HG03097 (cell line): ENCODE results near the gene CAMP.
"Not testable (repeated sequence)": the region's sequence is repeated elsewhere in the genome, so short reads cannot be mapped to it uniquely, and the experiment has no call there.

ENCODE experiments used
- ATAC-seq: cut with Tn5 transposase; IDR thresholded peaks from one replicate; pipeline ENCODE4 v1.9.1; 2021; ENCODE audit not compliant: unreplicated experiment, low FRiP score

CAMP gene

DNA sequence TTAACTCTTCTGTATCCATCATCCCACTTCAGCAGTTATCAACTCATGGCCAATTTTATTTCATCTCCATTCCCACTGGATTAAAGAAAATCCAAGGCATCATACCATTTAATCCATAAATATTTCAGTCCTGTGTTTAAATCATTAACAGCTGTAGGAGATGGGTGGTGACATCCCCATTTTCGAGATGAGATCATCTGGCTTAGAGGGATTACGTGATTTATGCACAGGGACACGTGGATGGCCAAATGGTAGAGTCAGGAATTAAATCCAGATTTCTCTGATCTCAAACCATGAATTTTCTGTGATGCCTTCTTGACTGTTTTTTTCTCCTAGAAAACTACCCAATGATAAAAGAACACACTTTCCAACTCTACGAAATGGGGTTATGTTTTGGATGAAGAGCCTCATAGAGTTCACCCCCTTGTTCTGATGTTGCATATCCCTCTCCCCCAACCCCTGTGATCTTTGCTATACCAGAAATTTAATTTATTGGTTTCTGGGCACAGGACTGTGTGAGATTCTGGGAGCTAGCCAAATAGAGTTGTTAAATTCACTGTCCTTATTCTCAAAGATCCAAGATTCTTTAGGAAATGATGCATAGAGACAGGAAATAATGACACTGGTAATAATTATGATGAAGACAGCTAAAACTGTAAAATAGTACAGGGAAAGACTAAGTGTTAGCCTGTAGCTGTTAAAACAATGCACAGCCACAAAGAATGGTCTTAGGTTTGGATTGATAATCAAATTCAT, 25.0 kb downstream of the CAMP start:
- ATAC-seq, result no peak

DNA sequence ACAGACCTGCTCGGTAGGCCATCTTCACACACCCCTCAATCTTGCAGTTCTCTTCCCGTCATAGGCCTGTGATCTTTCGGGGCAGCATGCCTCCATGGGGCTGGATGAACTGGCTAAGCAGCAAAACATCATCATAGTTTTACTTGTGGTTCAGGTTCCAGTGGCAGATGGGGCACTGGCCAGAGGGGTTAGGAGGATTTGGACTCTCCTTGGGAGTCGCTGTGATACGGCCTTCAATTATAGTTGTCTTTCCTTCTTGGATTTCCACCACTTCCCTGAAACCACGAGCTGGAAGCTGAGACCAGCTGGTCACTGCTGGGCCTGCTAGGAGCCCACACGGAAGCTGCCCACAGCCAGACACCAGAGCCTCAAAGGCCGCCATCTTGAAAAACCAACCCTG, 33.3 kb downstream of the CAMP start:
- no peak for ATAC-seq

DNA sequence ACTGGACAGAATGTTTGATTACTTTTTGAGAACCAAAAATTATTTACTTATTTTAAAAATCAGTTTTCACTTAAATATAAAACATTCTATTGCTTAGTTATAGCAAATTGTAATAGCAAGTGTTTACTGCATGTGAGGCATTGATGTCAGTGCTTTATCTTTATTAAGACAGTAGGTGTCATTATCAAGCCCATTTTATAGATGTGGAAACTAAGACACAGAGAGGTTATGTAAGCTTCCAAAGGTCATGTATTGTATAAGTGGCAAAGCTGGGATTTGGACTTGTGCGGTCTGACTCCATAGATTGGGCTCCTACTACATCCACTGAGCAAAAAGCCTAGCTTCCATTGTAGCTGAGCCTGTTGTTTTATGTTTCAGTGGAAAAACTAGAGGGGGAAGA, 35.2 kb downstream of the CAMP start:
- no peak for ATAC-seq

DNA sequence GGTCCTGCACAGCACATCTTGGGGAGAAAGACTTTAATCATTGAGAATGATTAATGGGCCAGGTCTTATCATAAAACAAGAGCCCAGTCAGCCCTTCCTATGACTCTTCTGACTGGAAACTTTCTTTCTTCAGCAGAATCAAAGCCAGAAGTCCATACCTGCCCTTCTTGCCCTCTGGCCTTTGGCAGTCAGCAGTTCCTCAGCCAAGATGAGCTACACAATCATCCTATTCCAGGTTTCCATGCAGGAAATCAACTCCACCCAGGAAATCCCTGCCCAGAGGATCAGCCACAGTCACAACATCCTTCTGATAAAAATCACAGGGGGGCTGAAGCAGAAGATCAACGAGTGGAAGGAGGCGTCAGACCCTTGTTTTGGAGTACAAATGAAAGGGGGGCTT, 44.5 kb downstream of the CAMP start:
- ATAC-seq, result no peak

DNA sequence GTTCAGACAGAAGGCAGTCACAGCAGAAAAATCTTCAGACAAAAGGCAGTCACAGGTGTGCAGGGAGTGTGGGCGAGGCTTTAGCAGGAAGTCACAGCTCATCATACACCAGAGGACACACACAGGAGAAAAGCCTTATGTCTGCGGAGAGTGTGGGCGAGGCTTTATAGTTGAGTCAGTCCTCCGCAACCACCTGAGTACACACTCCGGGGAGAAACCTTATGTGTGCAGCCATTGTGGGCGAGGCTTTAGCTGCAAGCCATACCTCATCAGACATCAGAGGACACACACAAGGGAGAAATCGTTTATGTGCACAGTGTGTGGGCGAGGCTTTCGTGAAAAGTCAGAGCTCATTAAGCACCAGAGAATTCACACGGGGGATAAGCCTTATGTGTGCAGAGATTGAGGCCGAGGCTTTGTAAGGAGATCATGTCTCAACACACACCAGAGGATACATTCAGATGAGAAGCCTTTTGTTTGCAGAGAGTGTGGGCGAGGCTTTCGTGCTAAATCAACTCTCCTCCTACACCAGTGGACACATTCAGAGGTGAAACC, 45.2 kb downstream of the CAMP start:
- no peak for ATAC-seq

DNA sequence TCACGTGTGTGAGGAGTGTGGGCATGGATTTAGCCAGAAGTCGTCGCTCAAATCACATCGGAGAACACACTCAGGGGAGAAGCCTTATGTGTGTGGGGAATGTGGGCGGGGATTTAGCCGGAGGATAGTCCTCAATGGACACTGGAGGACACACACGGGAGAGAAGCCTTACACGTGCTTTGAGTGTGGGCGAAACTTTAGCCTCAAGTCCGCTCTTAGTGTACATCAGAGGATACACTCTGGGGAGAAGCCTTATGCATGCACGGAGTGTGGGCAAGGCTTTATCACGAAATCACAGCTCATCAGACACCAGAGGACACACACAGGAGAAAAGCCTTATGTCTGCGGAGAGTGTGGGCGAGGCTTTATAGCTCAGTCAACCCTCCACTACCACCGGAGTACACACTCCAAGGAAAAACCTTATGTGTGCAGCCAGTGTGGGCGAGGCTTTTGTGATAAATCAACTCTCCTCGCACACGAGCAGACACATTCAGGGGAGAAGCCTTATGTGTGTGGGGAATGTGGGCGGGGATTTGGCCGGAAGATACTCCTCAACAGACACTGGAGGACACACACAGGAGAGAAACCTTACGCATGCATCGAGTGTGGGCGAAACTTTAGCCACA, 45.8 kb downstream of the CAMP start:
- no peak for ATAC-seq

DNA sequence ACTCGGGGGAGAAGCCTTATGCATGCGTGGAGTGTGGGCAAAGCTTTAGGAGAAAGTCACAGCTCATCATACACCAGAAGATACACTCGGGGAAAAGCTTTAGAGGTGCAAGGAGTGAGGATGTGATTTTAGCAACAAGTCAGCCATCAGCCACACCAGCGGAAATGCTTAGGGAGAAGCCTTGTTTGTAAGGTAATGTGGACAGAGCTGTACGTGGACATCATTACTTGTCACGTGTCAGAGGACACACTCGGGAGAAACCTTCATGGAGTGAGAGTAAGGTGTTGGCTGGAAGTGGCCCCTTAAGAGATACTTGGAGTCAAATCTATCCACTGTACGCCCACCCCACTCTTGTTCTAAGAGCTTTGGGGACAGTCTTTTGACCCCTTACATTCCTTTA, 46.3 kb downstream of the CAMP start:
- ATAC-seq, result no peak

DNA sequence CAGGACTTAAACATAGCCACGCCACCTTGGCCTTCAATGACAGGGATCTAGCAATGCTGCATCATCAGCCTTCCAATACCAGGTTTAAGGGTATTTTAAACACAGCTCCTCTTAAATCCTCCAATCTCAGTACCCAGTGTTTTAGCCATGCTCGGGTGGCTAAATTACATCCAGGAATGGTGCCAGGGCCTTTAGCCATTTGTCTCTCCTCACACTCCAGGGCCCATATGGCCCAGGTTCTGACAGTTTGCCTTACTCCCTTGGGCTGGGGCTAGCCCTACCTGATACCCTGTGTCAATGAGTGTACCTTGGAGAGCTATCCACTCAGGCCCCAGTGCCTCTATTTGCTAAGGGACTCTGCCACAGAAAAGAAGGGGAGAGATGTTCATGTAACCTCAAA, 47.0 kb downstream of the CAMP start:
- no peak for ATAC-seq

DNA sequence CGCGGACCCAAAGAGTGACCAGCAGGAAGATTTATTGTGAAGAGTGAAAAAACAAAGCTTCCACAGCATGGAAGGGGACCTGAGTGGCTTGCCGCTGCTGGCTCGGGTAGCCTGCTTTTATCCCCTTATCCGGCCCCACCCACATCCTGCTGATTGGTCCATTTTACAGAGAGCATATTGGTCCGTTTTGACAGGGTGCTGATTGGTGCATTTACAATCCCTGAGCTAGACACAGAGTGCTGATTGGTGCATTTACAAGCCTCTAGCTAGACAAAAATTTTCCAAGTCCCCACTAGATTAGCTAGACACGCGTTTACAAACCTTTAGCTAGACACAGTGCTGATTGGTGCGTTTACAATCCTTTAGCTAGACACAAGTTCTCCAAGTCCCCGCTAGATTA, 47.9 kb downstream of the CAMP start:
- ATAC-seq, result not testable (repeated sequence)

DNA sequence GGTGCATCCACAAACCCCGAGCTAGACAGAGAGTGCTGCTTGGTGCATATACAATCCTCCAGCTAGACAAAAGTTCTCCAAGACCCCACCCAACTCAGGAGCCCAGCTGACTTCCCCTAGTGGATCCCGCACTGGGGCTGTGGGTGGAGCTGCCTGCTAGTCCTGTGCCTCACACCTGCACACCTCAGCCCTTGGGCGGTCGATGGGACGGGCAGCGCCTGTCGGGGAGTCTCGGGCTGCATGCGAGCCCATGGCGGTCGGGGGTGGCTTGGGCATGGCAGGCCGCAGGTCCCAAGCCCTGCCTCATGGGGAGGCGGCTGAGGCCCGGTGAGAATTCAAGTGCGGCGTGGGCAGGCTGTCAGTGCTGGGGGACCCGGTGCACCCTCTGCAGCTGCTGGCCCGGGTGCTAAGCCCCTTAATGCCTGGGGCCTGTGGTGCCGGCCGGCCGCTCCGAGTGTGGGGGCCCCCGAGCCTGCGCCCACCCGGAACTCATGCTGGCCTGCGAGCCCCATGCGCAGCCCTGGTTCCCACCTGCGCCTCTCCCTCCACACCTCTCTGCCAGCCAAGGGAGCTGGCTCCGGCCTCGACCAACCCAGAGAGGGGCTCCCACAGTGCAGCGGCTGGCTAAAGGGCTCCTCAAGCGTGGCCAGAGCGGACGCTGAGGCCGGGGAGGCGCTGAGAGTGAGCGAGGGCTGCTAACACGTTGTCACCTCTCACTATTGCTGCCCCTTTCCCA, 48.6 kb downstream of the CAMP start:
- ATAC-seq, result no peak

DNA sequence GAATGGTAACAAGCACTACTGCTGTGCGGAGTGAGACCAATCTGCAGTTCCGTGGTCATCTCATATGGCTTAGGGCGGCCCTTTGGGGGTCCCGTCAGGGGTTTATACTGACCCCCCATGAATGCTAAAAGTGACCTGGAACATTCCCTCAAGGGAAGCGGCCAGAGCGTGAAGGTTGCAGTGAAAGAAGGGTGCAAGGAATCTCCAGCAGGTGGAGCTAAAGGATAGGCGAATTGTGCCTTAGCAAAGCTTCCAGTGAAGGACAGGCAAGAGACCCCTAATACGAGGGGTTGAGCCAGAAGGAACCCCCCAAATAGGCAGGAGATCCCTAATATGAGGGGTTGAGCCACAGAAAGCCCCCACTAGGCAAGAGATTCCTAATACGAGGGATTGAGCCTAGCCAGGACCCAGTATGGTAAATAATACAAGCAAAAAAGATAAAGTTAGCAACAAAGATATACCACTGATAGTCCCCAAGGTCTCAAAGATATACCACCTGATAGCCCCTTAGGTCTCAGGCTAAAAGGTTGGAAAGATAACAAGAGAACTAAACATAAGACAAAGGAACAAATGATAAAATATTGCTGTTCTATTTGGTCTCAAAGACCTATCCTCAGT, 50.4 kb downstream of the CAMP start:
- no peak for ATAC-seq

DNA sequence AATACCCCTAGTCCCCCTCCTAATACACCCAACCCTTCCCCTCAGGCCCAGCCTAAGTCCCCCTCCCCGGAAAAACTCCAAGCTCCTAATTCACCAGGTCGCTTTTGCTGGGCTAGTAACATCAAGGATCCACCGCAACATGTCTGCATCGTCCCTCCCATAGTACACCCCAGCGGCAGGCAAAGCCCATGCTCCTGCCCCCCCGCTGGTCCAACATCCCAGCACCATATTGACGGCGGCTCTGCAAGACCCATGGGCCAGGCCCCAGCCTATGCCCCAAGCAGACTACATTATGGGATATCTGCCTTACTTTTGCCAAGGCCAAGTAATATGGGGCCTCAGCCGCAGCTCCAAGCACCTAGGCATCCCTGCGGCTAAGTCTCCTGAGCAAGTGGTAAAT, 51.2 kb downstream of the CAMP start:
- ATAC-seq, result no peak
